ENCODE data around the gene RNU6-1.

RNU6-1 gene

DNA sequence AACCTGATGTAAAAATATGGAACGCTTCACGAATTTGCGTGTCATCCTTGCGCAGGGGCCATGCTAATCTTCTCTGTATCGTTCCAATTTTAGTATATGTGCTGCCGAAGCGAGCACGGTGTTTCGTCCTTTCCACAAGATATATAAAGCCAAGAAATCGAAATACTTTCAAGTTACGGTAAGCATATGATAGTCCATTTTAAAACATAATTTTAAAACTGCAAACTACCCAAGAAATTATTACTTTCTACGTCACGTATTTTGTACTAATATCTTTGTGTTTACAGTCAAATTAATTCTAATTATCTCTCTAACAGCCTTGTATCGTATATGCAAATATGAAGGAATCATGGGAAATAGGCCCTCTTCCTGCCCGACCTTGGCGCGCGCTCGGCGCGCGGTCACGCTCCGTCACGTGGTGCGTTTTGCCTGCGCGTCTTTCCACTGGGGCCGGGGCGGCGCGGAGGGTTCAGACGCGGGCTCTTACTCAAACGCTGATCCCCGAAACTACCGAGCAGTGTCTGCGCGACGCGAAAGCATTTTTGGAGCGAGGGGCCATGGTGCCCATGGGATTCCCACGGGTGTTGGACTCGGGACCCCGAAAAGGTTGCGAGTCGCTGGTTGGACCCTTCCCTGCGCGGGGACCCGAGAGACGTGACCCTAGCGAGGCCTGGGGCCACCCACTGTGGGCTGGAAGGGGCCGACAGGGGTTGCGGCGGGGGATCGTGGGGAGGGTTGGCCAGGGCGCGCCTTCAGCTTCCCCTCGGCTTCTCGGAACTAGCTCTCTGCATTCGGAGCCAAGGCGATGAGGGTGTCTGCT lies at the start of gene RNU6-1:
Gene RNU6-1 (minus strand): TSS at position 117 of the 820 bp plus-strand sequence.
- peak; percentile 96 for DNase-seq

DNA sequence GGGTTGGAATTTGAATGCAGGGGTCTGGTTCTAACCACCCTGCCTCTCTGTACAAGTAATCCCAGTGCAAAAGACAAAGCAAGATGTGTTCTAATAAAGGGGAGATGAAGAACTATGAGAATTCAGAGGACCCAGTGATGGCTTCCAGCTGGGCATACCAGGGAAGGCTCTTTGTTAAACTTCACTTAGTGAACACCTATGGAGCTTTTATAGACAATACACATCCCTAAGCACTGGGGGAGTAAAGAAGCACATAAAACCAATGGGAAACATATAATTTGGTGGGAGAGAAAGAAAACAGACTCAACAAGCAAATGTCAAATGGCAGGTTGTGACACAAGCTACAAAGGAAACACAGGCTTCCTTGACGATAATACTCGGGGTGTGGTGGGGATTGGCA lies 47.9 kb upstream of the RNU6-1 start:
- DNase-seq = no peak

DNA sequence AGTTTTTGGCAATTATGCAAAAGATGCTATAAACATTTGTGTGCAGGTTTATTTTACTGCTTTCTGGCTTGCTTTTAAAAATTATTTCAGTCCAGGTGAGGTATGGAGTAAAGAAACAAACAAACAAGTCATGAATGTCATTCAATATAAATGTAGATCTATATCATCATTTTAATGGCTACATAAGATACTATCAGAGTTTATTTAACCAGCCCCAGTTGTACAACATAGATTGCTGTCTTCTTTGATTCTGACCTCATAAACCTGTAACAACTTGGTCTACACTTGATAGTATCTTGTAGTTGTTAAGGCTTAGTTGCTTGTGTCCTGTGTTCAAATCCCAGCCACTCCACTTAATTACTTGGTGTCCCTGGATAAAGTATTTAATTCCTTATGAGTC lies 46.0 kb upstream of the RNU6-1 start:
- DNase-seq = no peak

DNA sequence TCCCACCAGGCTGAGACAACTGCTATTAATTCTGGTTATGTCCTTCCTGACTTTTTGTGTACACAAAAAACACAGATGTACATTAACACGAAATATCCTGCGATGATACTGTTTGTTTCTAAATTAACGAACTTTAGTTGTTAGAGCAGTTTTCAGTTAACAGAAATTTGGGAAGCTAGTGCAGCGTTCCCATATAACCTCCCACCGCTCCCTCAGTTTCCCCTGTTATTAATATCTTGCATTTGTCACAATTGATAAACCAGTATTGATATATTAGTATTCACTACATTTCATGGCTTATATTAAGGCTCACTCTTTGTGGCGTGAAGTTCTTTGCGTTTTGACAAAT lies 45.3 kb upstream of the RNU6-1 start:
- DNase-seq = no peak

DNA sequence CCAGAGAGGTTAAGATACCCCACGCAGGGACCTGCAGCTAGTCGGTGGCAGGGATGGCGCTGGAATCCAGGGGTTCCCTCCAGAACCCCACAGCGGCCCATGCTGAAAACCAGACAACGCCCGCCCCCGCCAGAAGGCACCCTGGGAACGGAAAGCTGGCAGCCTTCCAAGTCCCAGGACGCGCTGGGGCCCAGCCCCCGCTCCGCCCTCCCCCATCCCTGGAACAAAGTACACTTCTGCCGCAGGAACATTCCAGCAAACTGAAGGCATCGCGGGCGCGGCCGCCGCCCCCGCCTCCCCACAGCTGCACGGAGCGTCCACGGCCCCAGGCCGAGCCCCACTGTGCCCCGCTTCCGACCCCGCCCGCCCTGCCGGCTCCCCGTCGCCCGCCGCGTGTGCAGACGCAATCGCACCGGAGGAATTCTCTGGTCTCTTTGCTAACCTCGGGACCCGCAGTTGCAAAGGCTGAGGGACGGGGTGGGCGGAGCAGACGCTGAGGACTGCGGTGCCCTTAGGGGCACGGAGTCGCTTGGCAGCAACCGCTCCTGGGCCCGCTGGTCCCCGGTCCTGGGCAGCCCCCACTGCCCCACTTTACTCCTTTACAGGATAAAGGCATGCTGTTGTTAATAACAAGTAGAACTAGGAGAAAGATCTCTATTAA lies 44.8 kb upstream of the RNU6-1 start:
- DNase-seq = peak; percentile 54

DNA sequence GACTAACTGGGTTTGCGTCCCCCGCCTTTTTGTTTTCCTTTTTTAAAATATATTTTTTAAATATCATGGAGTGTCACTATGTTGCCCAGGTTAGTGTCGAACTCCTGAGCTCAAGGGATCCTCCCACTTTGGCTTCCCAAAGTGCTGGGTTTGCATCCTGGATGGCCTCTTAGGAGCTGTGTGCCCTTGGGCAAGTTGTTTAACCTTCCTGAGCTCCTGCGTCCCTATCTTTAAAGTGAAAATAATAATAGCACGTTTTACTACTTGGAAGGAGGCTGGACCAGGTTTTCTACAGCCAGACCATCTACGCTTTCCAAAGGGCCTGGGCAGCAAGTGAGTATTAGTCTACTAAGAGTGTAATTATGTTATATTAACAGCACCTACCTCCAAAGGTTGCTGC lies 44.2 kb upstream of the RNU6-1 start:
- no peak for DNase-seq

- no peak for DNase-seq
These were observed 43.5 kb upstream of the RNU6-1 start for GRCh38 chr15:67883234-67883773.

DNA sequence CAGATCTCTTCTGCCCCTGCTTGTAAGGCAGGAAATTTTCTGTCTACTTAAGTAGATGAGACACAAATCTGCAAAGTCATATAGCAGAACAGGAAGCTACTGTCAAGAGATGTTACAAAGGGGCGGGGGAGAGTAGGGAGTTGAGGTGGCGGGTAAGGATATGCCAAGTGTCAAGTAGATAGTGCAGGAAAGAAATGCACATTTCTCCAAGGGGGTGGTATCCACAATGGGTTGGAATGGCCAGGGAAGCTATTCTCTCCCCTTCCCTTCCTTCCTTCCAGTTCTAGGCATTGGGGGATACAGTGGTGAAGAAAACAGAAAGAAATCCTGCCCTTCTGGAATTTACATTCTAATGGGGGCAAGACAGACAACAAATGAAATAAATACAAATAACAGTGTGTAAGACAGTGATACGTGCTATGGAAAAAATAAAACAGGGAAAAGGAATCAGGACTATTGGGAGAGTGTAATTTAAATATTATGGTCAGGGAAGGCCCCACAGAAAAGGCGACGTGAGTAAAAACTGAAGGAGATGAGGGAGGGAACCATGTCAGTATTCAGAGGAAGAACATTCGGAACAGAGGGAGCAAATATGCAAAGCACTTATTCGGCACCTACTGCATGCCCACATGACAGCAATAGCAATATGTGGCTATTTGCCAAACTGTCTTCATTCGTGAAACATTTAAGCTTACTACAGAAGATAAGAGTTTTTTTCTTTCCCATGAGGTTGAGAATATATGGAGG lies 42.8 kb upstream of the RNU6-1 start:
- DNase-seq = peak; percentile 19

GRCh38 chr15:67880651-67881182 lies 40.9 kb upstream of the RNU6-1 start:
- no peak for DNase-seq

DNA sequence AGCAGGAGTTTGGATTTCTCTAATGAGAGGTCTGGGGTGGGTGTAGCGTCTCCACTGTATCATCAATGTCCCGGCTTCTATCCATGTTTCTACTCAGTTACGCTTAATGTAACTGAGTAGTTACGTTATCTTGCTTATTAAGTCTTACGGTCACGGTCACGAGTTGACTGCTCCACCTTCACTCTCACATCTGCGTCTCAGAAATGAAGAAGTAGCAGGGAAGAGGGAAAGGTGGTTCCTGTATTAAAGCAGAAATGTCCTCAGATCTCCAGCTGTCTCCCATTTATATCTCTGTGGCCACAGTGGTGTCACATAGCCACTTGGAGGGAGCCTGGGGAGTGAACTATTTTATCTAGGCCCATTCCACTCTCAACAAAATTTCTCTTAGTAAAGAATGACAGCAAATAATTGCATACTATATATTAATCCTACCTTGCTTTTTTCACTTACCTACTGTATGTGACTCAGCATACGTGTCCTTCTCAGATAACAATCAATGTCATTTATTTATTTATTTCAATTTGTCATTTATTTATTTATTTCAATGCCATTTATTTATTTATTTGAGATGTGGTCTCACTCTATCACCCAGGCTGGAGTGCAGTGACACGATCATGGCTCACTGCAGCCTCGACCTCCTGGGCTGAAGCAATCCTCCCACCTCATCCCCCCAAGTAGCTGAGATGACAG lies 39.7 kb upstream of the RNU6-1 start:
- no peak for DNase-seq

- DNase-seq = no peak
These were observed 38.9 kb upstream of the RNU6-1 start for GRCh38 chr15:67878712-67879206.

- DNase-seq = no peak
These were observed 33.9 kb upstream of the RNU6-1 start for GRCh38 chr15:67873777-67874176.

DNA sequence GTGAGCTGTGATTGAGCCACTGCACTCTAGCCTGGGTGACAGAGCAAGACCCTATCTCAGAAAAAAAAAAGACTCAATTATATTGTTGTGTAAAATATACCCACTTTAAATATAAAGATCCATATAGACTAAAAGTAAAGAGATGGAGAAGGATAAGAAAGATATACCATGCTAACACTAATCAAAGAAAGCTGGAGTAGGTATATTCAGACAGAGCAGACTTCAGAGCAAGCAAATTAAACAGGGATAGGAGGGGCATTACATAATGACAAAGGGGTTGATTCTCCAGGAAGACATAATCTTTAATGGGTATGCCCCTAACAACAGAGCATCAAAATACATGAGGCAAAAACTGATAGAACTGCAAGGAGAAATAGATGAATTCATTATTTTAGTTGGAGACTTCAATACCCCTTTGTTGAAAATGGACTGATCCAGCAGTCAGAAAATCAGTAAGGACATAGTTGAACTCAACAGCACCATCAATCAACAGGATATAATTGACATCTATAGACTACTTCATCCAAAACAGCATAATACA lies 31.1 kb upstream of the RNU6-1 start:
- no peak for DNase-seq

DNA sequence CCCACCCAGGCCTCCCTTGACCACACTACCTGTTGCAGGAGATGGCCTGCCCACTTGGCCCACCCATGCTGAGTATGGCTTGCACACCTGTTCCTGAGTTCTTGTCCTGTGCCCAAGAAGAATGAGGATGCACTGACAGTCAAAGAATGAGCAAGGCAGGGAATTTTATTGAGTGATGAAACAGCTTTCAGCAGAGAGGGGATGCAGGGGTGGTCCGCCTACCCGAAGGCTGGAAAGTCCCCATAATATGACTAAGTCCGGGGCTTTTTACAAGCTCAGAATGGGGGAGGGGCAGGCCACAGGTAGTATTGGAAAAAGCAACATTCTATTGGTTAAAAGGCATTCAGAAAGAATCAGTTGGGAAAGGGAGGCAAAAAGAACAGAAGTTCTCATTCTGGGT lies 29.9 kb upstream of the RNU6-1 start:
- no peak for DNase-seq

DNA sequence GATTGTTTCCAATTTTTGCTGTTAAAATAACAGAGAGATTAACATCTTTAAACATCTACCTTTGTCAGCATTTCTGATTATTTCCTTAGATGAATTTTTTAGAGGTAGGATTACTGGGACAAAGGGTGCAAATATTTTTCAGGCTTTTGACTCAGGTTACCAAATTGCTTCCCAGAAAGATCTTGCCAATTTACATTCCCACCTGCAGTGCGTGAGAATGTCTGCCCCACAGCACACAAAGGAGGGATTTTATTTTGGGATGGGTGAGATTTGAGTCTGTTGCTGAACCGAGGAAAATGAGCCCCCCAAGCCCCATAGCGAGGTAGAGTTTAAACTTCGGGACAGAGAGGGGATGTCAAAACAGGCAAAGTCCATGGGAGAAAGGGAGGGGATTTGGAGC lies 25.9 kb upstream of the RNU6-1 start:
- DNase-seq = no peak

DNA sequence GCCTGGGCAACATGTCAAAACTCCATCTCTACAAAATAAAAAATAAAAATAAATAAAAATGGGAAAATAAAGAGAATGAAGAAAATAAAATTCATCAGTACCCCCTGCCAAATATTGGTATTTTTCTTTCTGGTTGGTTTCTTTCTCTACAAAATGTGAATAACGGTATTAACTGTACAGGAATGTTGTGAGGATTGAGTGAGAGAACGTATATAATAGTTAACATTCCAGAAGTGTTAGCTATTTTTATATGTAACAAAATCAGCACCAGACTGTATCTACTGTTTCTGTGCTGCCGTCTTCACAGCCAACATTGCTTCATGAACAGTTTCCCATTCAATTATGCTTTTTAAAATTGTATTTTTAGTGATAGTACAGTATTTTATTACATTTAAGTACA lies 25.5 kb upstream of the RNU6-1 start:
- no peak for DNase-seq

- peak; percentile 76 for DNase-seq
These were observed 23.7 kb upstream of the RNU6-1 start for GRCh38 chr15:67863442-67863987.

DNA sequence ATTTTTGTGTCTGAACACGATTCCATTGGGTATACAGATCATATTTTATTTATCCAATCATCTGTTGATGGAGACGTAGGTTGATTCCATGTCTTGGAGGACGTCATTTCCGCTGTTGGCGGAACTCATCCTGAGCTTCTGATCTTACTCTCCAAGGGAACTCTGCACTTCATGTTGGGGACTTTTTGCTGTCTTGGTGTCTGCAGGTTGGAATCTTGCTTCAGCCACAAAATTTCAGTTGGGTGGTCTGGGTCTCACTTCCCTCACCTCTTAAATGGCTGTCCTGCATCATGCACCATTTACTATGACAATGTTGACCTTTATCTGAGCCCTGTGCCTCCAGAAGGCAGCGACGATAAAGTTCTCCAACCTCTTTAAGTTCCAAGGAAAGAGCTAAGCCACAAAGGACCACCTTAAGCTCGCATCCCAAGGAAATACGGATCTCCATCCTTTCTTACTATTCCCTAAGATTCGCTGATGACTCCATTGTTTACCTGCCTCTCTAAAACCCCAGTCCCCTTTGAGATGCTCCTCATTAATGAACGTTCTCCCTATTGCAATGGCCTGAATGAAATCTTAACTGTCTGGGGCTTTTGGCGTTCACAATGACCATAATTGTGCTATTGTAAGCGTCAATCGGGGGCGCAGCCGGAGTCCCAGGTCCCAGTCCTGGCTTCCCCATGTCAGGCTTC lies 23.1 kb upstream of the RNU6-1 start:
- no peak for DNase-seq

DNA sequence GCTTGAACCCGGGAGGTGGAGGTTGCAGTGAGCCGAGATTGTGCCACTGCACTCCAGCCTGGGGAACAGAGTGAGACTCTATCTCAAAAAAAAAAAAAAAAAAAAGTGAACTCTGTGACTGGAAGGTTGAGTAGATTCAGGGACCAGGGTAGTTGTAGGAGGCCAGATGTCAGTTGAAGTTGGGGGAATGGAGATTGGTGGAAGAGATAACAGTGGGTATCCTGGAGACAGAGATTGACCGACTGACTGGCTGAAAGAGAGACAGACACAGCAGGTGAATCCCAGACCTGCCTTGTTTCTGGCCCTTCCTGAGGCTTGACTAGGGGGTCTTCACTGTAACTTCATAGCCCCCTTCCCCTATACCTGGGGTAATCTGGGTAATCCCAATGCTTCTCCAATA lies 22.1 kb upstream of the RNU6-1 start:
- DNase-seq = no peak

DNA sequence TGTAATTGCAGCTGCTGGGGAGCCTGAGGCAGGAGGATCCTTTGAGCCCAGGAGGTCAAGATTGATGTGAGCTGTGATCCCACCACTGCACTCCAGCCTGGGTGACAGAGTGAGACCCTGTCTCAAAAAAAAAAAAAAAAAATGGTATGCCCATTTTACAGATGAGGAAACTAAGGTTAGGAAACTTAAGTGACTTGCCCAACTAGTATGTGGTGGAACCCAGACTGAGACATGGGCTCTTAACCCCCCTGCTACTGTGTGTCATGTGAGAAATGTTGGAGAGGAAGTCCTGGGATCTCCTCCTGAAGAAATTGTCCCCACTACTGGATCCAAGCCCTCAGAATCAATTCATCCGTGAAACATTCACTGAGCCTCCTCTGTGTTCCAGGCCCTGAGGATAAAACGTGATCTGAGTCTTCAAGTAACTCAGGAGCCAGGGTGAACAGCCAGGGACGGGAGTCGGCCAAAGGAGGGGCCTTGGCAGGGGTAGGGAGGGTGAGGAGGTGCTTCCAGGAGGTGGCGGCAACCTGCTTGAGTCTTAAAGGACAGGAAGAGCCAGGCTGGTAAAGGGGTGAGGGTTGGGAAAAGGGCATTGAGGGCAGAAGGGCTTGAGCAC lies 19.6 kb upstream of the RNU6-1 start:
- no peak for DNase-seq

DNA sequence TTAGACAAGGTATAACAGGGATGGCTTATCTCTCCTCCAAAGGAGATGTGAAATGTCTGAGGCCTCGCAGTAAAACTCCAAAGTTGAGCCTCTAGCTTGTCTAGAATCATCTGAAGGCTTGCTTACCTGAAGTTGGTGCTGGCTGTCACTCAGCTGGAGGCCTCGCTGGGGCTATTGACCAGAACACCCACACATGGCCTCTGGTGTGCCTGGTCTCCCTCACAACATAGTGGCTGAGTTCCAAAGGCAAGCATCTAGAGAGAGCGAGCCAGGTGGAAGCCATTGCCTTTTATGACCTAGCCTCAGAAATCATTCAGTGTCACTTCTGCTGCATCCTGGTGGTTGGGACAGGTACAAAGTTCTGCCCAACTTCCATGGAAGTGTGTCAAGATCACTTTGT lies 17.4 kb upstream of the RNU6-1 start:
- DNase-seq = no peak
